Measurements from ENCODE around the gene C21orf58. TPM values are rescaled to one million over a fixed set of nuclear protein-coding genes. Genes with fewer than 3 reads are reported as not detected.

The C21orf58 gene
- total RNA-seq, 1 experiment from 2014 or later: 8.9 TPM

GRCh38 chr21:46256501-46256994, 67.1 kb downstream of the C21orf58 start:
- no peak for DNase-seq (ENCODE audit: low read depth)

- no peak for DNase-seq (ENCODE audit: low read depth)
Measured at GRCh38 chr21:46255758-46256337, 67.8 kb downstream of the C21orf58 start.

- DNase-seq (ENCODE audit: low read depth): no peak
Measured at GRCh38 chr21:46255166-46255565, 68.5 kb downstream of the C21orf58 start.

GRCh38 chr21:46254208-46254975, 69.3 kb downstream of the C21orf58 start:
- no peak for DNase-seq (ENCODE audit: low read depth)

GRCh38 chr21:46253610-46254124, 70.0 kb downstream of the C21orf58 start:
- no peak for DNase-seq (ENCODE audit: low read depth)

- DNase-seq (ENCODE audit: low read depth): no peak
Measured at GRCh38 chr21:46252840-46253239, 70.8 kb downstream of the C21orf58 start.

Other genes starting within 250 kb of the C21orf58 start
- 680 and 1,049 TPM in 2 replicates for gene COL6A2, start 225.8 kb downstream of the C21orf58 start, total RNA-seq (2014; rRNA removed; shearing (Covaris generic))
- gene FTCD, start 168.3 kb downstream of the C21orf58 start, total RNA-seq (2014; rRNA removed; shearing (Covaris generic)): 0.20 and 0.36 TPM in 2 replicates
- gene SPATC1L, start 139.4 kb downstream of the C21orf58 start, total RNA-seq (2014; rRNA removed; shearing (Covaris generic)): 17.2 and 18.6 TPM in 2 replicates
- 26.7 and 32.9 TPM in 2 replicates for gene LSS, start 95.1 kb downstream of the C21orf58 start, total RNA-seq (2014; rRNA removed; shearing (Covaris generic))
- 27.5 and 37.5 TPM in 2 replicates for gene MCM3AP, start 38.3 kb downstream of the C21orf58 start, total RNA-seq (2014; rRNA removed; shearing (Covaris generic))
- 9.9 and 18.5 TPM in 2 replicates for gene YBEY, start 37.5 kb downstream of the C21orf58 start, total RNA-seq (2014; rRNA removed; shearing (Covaris generic))
- gene PCNT, start 286 bp upstream of the C21orf58 start, total RNA-seq (2014; rRNA removed; shearing (Covaris generic)): 11.7 and 13.6 TPM in 2 replicates
- 13.6 and 14.3 TPM in 2 replicates for gene DIP2A, start 135.0 kb upstream of the C21orf58 start, total RNA-seq (2014; rRNA removed; shearing (Covaris generic))